Left forelimb (tissue), 1 donor: Measurements from ENCODE around the gene COMP.
"Not testable (repeated sequence)": the region's sequence is repeated elsewhere in the genome, so short reads cannot be mapped to it uniquely, and the experiment has no call there.

Experiments
- DNase-seq: peaks from one replicate; pipeline ENCODE4 v3.0.0-alpha.2; 2018; ENCODE audit warnings: low spot score

The COMP gene

DNA sequence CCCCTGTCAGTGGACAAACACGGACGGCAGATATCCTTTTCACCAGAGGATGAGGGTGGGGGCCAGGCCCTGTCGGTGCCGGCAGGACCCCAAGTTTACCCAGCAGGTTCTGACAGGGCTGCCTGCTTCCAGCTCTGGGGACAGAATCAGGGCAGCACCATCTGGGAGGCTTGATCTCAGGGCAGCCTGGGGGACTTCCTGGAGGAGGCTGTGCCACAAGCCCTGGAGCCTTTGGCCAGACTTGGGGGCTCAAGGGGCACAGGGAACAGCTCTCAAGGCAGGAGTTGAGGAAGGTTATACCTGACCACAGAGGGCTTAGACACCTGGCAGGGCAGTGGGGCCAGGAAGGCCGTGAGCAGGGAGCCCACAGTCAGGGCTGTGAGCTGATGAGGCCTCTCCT lies 45.2 kb downstream of the COMP start:
- DNase-seq, result no peak

DNA sequence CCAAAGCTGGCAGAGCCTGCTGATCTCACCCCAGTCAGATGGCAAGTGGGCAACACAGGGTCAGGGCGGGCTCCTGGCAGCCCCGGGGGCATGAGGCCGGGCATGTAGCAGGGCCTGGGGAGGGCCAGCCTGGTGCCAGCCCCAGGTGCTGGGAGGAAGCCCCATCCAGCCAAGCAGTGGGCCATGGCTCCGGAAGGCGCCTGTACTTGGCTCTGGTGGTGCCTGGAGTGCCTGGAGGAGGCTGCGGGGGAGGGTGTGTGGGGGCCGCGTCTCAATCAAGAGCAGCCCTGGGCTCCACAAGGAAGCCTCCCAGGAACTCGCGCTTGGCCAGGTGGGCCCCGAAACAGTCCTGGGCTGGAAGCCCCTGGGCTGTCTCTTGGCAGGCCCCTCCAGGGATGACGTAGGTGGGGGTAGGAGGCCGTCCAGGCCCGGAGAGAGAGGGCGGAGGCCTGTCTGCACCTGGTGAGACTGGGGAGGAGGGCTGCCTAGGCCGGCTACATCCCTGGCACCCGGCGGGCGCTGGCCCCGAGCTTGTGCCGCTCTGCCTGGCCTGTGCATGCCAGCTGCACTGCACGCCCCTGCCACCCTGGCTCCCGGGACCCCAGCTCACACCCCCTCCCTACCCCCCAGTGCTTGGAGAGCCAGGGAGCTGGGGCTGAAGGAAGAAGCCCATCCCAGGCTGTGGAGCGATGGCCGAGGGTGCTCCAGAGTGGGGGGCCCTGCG lies 45.9 kb downstream of the COMP start:
- no peak for DNase-seq

DNA sequence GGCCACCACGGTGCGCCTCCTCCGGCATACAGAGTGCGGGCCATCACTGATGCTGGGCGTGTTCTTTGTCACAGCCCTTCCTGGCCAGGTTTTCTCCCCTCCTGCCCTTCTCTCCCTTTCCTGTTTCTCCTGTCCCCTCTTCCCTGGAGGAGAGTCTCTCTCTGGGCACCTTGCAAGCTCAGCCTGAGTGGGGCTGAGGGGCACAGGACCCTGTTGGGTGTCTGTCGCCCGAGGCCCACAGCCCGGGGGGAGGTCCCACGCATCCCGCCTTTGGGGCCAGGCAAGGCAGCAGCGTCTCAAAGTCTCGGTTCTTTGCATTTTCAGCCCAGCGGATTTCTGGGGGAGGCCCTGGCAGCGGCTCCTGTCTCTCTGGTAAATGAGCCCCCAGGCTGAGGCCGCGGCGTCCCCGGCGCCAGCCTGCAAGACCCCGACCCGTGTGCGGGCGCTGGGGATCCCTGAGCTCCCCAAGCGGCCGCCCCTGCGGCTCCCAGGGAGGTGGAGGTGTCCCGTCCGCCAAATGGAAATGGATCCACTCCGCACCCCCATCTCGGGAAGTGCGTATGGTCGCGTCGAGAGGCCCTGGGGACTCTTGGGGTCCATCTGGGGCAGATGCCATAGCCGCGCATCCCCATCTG lies 47.2 kb downstream of the COMP start:
- no peak for DNase-seq

DNA sequence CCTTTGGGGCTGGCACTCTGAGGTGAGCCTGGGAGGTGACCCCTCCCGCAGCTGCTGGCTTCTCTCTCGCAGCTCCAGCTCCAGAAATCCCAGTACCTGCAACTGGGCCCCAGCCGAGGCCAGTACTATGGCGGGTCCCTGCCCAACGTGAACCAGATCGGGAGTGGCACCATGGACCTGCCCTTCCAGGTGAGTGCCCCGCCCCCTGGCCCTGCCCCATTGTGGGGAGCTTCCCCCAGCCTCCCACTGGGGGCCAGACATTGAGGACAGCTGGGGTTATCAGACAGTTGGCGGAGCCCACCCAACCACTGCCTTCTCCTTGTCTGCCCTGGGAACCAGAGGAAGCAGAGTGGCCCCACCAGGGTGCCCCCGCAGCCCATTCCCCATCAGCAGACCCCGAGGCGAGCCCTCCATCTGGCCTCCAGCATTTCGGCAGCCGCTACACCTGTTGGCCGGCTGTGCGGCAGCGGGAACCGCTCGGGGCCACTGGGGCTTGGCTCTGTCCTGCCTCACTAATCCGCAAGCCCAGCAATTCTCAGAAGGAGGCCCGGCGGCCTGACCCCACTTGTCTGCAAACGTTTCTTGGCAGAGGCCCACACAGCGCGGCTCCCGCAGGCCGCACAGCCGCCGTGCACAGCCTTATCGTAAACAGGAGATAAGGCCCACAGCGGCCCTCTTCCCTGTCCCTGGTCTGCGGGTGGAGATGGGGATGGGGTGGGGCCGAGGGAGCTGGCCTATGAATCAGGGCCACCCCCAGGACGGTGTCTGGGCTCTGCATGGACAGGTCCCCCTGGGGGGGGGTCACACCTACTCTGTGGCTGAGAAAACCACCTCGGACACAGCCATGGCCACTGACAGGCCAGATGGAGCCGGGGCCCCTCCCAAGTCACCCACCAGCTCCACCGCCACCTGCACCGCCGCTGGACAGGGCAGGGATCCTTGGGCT lies 48.0 kb downstream of the COMP start:
- no peak for DNase-seq

DNA sequence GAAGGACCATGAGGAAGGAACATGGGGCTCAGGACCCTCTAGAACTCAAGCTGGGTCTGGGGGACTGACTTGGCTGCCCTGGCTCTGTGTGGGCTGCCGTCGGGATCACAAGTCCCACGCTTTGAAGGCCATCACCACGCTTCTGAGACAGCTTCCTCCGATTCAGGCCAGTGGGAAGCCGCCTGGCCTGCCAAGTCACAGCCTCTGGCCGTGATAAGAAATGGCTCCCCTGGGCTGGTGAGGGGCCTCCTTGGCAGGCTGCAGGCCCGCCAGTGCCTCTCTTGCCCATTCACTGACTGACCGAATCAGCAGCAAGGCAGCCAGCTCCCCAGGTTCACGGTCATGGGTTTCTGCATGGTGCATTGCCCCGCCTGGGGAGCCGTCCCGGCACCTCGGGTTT lies 48.8 kb downstream of the COMP start:
- no peak for DNase-seq

DNA sequence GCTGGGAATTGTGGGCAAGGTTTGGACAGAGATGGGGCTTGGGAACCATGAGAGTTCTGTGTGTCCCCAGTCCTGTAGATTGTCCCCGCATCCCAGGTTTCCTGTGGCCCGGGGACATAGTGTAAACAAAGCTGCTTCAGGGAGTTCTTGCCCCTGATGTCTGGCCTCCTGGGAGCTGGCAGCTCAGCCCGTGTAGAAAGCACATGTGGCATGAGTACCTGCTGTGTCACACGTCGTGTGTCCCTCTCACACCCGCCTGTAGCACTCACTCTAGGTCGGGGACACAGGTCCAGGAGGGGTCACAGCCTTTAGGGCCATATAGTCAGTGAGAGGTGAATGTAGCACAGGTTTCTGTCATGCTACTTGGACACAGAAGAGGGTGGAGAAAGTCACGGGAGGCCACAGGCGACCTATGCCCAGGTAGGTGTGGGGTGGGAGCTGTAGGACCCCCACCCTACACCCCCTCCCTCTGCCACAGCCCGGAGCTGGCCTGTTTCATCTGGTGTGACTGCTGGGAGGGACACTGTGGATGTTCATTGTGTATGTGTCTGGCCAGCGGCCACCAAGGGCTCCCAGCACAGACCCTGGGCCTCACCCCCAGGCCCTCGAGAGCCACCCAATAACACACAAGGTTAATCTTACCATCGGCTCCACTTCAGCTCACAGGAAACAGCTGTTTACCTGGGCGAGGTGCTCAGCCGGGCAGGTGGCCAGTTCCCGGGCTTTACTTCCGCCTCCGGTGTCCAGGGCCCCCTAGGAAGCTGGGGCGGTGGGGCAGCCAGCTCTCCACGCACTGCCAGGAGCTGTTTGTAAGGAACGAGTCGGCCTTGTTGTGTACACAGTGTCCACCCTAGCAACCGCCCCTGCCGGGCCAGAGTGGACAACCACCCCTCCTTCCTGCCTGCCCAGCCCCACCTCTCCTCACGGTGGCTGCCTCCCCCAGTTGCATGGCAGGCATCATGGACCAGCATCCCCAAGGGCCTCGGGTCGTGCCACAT lies 49.7 kb downstream of the COMP start:
- DNase-seq, result peak; percentile 61

DNA sequence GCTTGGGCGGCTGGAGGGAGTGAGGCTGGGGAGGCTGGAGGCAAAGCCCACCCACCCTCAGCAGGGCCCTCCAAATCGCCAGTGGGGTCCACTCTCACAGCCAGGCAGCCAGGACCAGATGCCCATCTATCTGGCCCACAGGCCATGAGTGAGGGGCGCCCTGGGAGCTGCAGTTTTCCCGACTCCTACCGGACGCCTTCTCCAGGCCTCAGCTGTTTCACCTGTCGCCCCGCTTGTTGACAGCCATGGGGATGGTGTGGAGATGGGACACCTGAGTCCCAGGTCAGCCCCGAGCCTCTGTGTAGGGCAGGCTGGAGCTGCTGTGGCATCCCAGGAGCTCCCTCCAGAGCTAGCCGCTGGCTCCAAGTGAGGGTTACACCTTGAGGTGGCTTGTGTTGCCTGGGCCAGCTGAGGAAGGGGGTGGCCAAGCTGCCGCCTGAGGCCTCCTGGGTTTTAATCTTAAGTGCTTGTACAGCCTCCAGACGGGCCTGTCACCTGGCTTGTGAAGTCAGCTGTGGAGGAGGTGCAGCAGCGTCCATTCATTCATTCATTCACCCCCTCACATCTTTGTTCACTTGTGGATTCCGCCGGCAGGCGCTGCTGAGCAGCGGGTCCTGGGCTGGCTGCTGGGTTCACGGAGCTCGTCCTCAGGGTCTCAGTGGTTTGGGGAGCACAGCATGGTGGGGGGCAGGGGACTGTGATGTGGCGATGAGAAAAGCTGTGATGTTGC lies 52.0 kb downstream of the COMP start:
- no peak for DNase-seq

DNA sequence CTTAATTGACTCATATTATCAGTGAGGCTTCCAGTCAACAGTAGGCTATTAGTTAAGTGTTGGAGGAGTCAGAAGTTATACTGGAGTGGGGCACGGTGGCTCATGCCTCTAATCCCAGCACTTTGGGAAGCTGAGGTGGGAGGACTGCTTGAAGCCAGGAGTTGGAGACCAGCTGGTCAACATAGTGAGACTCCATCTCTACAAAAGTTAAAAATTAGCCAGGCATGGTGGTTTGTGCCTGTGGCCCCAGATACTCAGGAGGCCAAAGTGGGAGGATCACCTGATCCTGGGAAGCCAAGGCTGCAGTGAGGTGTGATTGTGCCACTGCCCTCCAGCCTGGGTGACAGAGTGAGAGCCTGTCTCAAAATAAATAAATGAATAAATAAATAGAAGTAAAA lies 53.2 kb downstream of the COMP start:
- DNase-seq, result no peak

DNA sequence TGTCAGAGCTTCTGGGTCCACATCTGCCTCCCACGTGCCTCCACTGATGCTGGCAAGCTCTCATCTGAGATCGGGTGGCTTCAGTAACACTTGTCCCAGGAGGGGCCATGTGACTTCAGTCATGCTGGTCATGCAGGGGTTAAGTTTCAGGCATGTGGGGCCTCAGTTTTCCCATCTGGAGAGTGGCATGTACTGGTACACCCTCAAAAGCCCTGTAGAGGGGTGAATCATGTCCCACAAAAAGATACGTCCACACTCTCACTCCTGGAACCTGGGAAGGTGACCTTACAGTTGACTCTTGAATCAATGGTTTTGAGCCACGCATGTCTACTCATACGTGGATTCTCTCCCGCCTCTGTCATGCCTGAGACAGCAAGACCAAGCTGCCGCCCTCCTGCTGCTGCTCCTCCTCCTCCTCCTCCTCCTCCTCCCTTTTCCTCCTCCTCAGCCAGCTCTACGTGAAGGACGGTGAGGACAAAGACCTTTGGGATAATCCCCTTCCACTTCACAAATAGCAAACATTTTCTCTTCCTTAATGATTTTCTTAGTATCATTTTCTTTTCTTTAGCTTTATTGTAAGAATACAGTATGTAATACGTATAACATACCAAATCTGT lies 53.7 kb downstream of the COMP start:
- no peak for DNase-seq

DNA sequence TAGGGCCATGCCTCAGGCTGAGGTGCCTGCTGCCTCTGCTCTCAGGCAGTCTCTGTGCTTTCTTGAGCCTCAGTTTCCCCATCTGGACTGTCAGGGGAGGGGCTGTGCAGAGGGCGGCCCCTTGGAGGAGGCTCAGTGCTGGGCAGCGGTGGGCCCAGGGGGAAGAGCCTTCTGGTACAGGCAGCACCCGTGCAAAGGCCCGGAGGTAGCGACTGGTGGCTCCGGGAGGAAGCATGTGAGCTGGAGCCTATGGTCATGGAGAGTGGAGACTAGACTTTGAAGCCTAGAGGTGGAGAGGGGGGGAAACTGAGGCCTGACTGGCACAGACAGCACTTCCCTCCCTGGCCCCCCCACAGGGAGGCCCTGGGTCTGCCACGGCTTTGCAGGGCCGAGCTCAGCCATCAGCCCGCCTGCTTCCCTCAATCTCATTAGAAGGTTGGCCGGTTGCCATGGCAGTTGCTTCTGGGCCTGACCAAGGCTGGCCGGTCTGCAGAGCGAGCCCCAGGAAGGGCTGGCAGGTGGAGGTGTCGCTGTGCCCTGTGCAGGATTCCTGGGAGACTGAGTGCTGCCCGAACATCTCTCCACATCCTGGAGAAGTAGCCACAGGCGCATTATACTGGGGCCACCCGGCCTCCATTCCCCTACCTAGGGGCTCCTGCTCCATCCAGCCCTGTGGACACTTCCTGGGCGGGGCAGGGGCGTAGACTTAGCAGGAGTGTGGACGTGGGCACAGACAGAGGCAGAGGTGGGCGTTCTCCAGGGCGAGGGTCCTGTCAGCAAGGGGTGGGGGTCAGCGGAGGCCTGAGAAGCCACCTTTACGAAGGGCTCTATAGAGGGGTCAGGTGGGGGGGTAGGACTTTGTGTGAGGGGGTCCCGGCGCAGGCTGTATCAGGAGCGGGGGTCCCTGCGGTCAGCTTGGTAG lies 54.4 kb downstream of the COMP start:
- no peak for DNase-seq

DNA sequence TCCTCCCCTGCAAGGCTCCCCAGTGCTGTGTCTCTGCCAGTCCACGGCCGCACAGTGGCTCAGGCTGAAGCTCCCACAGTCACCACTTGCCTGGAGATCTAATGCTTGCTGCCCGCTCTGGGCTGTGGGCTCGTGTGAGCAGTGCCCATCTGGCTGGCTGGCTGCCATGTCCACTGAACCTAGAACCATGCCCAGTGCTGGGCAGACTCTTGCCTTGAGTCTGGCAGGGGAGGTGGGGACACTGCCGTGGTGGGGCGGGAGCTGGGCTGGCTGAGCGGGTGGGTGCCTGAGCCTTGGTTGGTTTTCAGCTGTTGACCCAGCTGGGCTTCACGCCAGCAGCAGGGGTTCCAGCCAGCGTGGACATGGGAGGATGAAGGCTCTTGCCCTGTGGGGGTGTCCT lies 55.4 kb downstream of the COMP start:
- no peak for DNase-seq

DNA sequence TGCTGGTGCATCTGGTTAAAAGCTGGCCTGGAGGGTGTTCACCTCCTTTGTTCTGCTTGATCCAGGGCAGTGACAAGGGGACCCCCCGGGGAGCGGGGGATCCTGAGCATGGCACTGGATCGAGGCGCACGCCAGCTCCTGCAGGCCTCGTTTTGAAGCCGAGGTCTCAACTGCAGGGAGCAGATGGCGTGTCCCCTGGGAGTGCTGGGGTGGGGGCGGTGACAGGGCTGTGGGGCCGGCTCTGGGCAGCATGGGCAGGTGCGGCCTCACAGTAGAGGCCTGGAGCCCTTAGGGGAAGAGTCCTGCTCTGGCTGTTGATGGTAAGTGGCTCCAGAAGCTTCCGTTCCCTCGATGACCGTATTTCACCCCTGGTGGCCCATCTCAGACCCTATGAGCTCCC lies 55.8 kb downstream of the COMP start:
- DNase-seq, result no peak

DNA sequence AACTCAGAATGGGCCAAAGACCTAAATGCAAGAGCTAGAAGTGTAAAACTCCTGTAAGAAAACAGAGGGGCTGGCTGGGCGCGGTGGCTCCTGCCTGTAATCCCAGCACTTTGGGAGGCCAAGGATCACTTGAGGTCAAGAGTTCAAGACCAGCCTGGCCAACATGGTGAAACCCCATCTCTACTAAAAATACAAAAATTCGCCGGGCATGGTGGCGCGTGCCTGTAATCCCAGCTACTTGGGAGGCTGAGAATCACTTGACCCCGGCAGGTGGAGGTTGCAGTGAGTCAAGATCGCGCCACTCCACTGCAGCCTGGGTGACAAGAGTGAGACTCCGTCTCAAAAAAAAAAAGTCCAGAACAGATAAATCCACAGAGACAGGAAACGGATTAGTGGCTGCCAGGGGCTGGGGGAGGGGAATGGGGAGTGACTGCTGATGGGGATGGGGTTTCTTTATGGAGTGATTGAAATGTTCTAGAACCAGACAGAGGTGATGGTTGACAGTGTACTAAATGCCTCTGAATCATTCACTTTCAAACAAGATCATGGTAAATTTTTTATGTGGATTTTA lies 57.3 kb downstream of the COMP start:
- not testable (repeated sequence) for DNase-seq

DNA sequence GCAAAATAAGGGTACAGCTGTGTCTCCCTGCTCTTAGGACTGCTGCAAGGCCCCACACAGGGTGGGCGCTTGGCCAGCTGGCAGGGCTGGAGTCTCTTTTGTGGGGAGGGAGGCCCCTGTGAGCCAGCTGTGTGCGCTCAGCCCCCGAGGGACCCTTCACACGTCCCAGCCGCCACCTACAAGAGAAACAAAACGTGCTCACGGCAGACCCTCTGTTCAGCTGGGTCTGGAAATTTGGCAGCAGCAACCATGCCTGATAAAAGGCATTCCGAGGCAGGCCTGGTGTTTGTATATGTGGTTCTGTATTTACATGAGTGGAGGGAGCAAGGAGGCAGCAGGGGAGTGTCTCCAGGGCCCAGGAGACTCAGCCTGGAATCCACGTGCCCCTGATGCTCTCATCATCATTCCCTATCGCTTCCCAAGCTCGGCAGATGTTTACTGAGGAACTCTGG lies 57.9 kb downstream of the COMP start:
- DNase-seq, result no peak
